ENCODE data around the gene NMT1.

- no peak for TF ChIP-seq CTCF (IDR thresholded peaks at IDR 0.05)
- no peak for TF ChIP-seq POLR2A (IDR thresholded peaks at IDR 0.05; ENCODE audit: low read depth)
These were observed 14.5 kb upstream of the NMT1 start for GRCh38 chr17:45046537-45047125.

All from esophagus muscularis mucosa (tissue), 3 donors.